ENCODE data around the gene GPR87.

GPR87 gene

DNA sequence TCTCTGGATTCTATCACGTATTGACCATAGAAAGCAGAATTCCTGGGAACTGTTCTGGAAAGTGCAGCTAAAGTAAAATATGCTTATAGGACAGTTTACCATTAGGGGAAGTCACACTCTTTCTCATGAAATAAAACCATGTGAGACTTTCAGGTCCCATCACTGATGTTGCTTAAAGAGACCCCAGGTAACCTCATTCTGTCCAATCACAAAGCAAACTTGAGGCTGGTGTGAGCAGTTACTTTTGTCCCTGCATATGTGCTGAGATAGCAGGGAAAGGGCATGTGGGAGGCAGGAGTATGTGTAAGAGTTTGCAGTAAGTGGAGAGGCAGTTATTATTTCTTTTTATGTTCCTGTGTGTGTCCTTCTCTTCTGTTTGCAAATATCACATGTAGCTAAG is 16.1 kb downstream of the GPR87 start:
- H3K36me3 ChIP-seq (ENCODE audit: control insufficient read depth, insufficient read depth, low read length): no peaks in the 10 kb centered on the region
- no peak overlapping the region for H3K4me3 ChIP-seq (ENCODE audit: low read depth, low read length)
- H3K4me1 ChIP-seq (ENCODE audit: control insufficient read depth, insufficient read depth, low read length): peaks cover 14% of the 10 kb centered on the region
- H3K9me3 ChIP-seq (ENCODE audit: control insufficient read depth, insufficient read depth, low read length): no peaks in the 10 kb centered on the region
- no peak overlapping the region for H3K9ac ChIP-seq (ENCODE audit: low read depth, low read length)
- no peaks in the 10 kb centered on the region for H3K27me3 ChIP-seq (ENCODE audit: control insufficient read depth, insufficient read depth, low read length)

DNA sequence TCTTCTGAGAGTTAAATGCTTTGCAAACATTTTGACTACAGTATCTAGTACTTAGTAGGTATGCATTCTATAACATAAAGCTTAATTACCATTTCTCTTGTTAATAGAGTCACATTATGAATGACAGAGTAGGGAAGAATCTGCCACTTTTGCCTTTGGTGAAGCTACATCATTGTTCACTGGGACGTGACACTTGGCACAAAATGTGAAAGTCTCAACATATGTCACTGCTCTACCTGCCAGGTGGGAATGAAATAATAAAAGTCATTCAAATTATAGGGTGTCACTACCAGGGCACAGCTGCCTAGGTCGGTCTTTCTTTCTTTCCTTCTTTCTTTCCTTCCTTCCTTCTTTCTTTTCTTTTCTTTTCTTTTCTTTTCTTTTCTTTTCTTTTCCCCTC is 17.6 kb downstream of the GPR87 start:
- Histone ChIP-seq H3K9ac (ENCODE audit: low read depth, low read length) (no peak overlapping the region), H3K27me3 (ENCODE audit: control insufficient read depth, insufficient read depth, low read length) (no peaks in the 10 kb centered on the region), H3K4me1 (ENCODE audit: control insufficient read depth, insufficient read depth, low read length) (peaks cover 2% of the 10 kb centered on the region), H3K4me3 (ENCODE audit: low read depth, low read length) (no peak overlapping the region), H3K36me3 (ENCODE audit: control insufficient read depth, insufficient read depth, low read length) (no peaks in the 10 kb centered on the region), H3K9me3 (ENCODE audit: control insufficient read depth, insufficient read depth, low read length) (no peaks in the 10 kb centered on the region)

- no peak overlapping the region for H3K4me3 ChIP-seq (ENCODE audit: low read depth, low read length)
- H3K9me3 ChIP-seq (ENCODE audit: control insufficient read depth, insufficient read depth, low read length): no peaks in the 10 kb centered on the region
- no peaks in the 10 kb centered on the region for H3K4me1 ChIP-seq (ENCODE audit: control insufficient read depth, insufficient read depth, low read length)
- H3K27me3 ChIP-seq (ENCODE audit: control insufficient read depth, insufficient read depth, low read length): no peaks in the 10 kb centered on the region
- H3K36me3 ChIP-seq (ENCODE audit: control insufficient read depth, insufficient read depth, low read length): no peaks in the 10 kb centered on the region
- H3K9ac ChIP-seq (ENCODE audit: low read depth, low read length): no peak overlapping the region
These were observed 19.2 kb downstream of the GPR87 start for GRCh38 chr3:151297429-151297828.

DNA sequence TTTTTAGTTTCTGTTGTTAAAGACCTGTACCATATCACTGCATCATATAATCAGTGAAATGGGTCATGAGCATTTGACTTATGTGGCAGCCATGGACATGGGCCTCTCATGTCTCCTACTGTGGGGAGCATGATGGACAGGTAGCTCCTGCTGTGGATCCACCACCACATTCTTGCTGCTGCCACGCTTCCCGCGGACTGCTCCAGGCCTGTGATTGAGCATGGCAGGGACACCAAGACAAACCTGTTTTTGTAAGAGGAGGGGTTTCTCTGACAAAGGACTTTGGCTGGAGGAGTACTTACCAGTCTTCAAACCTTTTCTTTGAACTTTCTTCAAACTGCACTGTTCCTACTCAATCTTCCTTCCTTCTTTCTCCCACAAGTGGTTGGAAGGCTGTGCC is 20.4 kb downstream of the GPR87 start:
- H3K4me1 ChIP-seq (ENCODE audit: control insufficient read depth, insufficient read depth, low read length): no peaks in the 10 kb centered on the region
- H3K9me3 ChIP-seq (ENCODE audit: control insufficient read depth, insufficient read depth, low read length): no peaks in the 10 kb centered on the region
- H3K4me3 ChIP-seq (ENCODE audit: low read depth, low read length): no peak overlapping the region
- H3K27me3 ChIP-seq (ENCODE audit: control insufficient read depth, insufficient read depth, low read length): no peaks in the 10 kb centered on the region
- no peaks in the 10 kb centered on the region for H3K36me3 ChIP-seq (ENCODE audit: control insufficient read depth, insufficient read depth, low read length)
- H3K9ac ChIP-seq (ENCODE audit: low read depth, low read length): no peak overlapping the region

DNA sequence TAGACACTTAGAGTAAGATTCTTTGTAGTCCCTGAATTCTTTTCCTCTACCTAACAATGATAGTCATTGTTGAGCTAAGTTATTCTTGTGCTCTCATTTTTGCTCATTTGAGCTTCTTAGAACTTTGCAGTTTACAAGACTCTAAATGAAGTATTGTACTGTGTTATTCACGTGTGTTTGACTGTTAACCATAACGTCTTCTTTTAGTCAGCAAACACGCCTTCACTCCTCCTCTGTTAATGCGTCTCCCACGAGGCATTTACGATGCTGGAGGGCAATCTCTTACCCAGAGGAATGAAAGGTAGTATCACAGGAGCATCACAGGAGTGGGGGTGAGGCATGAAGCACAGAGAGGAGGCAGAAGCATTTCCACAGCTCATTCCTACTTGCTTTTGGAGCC is 23.5 kb downstream of the GPR87 start:
- H3K4me1 ChIP-seq (ENCODE audit: control insufficient read depth, insufficient read depth, low read length): no peaks in the 10 kb centered on the region
- H3K9me3 ChIP-seq (ENCODE audit: control insufficient read depth, insufficient read depth, low read length): no peaks in the 10 kb centered on the region

GRCh38 chr3:151290673-151291072 is 25.9 kb downstream of the GPR87 start:
- no peak overlapping the region for H3K9ac ChIP-seq (ENCODE audit: low read depth, low read length)
- H3K4me3 ChIP-seq (ENCODE audit: low read depth, low read length): no peak overlapping the region
- peaks cover 2% of the 10 kb centered on the region for H3K4me1 ChIP-seq (ENCODE audit: control insufficient read depth, insufficient read depth, low read length)
- H3K36me3 ChIP-seq (ENCODE audit: control insufficient read depth, insufficient read depth, low read length): no peaks in the 10 kb centered on the region
- no peaks in the 10 kb centered on the region for H3K9me3 ChIP-seq (ENCODE audit: control insufficient read depth, insufficient read depth, low read length)
- H3K27me3 ChIP-seq (ENCODE audit: control insufficient read depth, insufficient read depth, low read length): no peaks in the 10 kb centered on the region

More for the DNA sequence above, 23.5 kb downstream of the GPR87 start:
- Histone ChIP-seq H3K36me3 (ENCODE audit: control insufficient read depth, insufficient read depth, low read length) (no peaks in the 10 kb centered on the region), H3K9ac (ENCODE audit: low read depth, low read length) (no peak overlapping the region), H3K4me3 (ENCODE audit: low read depth, low read length) (no peak overlapping the region), H3K27me3 (ENCODE audit: control insufficient read depth, insufficient read depth, low read length) (no peaks in the 10 kb centered on the region)

- no peaks in the 10 kb centered on the region for H3K36me3 ChIP-seq (ENCODE audit: control insufficient read depth, insufficient read depth, low read length)
- no peaks in the 10 kb centered on the region for H3K27me3 ChIP-seq (ENCODE audit: control insufficient read depth, insufficient read depth, low read length)
- peaks cover 2% of the 10 kb centered on the region for H3K4me1 ChIP-seq (ENCODE audit: control insufficient read depth, insufficient read depth, low read length)
- no peak overlapping the region for H3K9ac ChIP-seq (ENCODE audit: low read depth, low read length)
- no peak overlapping the region for H3K4me3 ChIP-seq (ENCODE audit: low read depth, low read length)
- H3K9me3 ChIP-seq (ENCODE audit: control insufficient read depth, insufficient read depth, low read length): no peaks in the 10 kb centered on the region
These were observed 27.2 kb downstream of the GPR87 start for GRCh38 chr3:151289445-151289844.

DNA sequence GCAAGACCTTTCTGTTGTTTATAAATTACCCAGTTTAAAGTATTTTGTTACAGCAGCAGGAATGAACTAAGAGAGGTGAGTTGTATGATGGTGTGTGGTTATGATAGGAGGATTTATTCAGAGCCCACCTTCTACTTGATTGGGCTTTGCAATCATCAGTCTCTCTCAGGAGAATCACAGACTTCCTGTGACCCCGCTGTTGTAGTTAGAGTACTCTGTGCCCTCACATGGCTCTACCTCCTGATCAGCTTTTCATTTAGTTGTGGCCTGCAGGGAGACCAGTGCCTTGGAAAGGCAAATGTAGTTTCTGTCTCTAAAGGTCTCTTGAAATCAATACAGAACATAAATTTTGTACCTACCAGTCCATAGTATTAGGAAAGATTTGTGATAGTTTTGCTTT is 30.7 kb downstream of the GPR87 start:
- no peak overlapping the region for H3K4me3 ChIP-seq (ENCODE audit: low read depth, low read length)
- H3K4me1 ChIP-seq (ENCODE audit: control insufficient read depth, insufficient read depth, low read length): peaks cover 2% of the 10 kb centered on the region
- no peaks in the 10 kb centered on the region for H3K27me3 ChIP-seq (ENCODE audit: control insufficient read depth, insufficient read depth, low read length)
- H3K36me3 ChIP-seq (ENCODE audit: control insufficient read depth, insufficient read depth, low read length): no peaks in the 10 kb centered on the region
- no peaks in the 10 kb centered on the region for H3K9me3 ChIP-seq (ENCODE audit: control insufficient read depth, insufficient read depth, low read length)
- H3K9ac ChIP-seq (ENCODE audit: low read depth, low read length): no peak overlapping the region

DNA sequence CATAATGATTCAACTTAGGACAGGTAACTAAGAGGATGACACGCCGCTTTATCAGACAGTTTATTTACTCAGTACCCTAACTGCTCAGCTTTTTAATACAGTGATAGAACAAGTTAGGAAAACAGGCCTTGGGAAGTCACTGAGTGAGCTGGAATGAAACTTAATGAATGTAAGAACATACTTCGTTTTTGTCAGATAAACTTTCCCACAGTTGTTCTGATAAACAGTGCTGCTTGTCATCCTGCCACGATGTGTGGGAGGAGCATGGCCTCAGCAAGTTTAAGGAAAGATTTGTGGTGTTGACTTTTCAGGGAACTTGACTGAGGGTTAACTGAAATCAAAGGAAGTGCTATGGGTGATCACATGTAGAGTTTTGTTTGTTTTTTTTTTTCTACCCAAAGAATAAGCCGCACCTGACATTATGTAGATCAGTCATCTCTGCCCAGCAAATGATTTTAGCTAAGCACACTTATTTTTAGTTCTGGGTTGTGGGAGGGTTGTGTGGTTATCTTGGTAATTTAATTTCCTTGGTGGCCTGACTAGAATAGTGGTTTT is 32.6 kb downstream of the GPR87 start:
- H3K4me1 ChIP-seq (ENCODE audit: control insufficient read depth, insufficient read depth, low read length): peaks cover 2% of the 10 kb centered on the region
- no peak overlapping the region for H3K9ac ChIP-seq (ENCODE audit: low read depth, low read length)
- no peak overlapping the region for H3K4me3 ChIP-seq (ENCODE audit: low read depth, low read length)
- no peaks in the 10 kb centered on the region for H3K9me3 ChIP-seq (ENCODE audit: control insufficient read depth, insufficient read depth, low read length)
- no peaks in the 10 kb centered on the region for H3K27me3 ChIP-seq (ENCODE audit: control insufficient read depth, insufficient read depth, low read length)
- no peaks in the 10 kb centered on the region for H3K36me3 ChIP-seq (ENCODE audit: control insufficient read depth, insufficient read depth, low read length)

DNA sequence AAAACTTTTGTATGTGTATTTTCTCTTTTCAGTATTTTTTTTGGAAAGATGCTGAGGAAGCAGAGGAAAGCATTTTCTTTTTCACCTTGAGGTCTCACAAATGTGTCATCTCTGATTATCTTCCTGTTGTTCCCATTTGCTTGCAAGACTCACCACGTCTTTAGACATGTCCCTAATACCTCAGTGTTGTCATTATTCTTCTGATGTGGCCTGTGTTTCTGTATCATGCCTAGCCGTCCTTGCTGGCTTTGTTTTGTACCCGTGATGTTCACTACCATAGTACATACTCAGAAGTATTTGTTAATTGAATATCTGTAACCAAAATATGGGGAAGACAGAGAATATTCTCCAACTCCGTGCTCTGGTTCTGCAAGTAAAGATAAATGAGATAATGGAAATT is 33.2 kb downstream of the GPR87 start:
- H3K27me3 ChIP-seq (ENCODE audit: control insufficient read depth, insufficient read depth, low read length): no peaks in the 10 kb centered on the region
- peaks cover 2% of the 10 kb centered on the region for H3K4me1 ChIP-seq (ENCODE audit: control insufficient read depth, insufficient read depth, low read length)
- H3K36me3 ChIP-seq (ENCODE audit: control insufficient read depth, insufficient read depth, low read length): no peaks in the 10 kb centered on the region
- no peak overlapping the region for H3K9ac ChIP-seq (ENCODE audit: low read depth, low read length)
- H3K4me3 ChIP-seq (ENCODE audit: low read depth, low read length): no peak overlapping the region
- H3K9me3 ChIP-seq (ENCODE audit: control insufficient read depth, insufficient read depth, low read length): no peaks in the 10 kb centered on the region

GRCh38 chr3:151282921-151283320 is 33.7 kb downstream of the GPR87 start:
- no peaks in the 10 kb centered on the region for H3K9me3 ChIP-seq (ENCODE audit: control insufficient read depth, insufficient read depth, low read length)
- peaks cover 2% of the 10 kb centered on the region for H3K4me1 ChIP-seq (ENCODE audit: control insufficient read depth, insufficient read depth, low read length)
- no peak overlapping the region for H3K9ac ChIP-seq (ENCODE audit: low read depth, low read length)
- no peaks in the 10 kb centered on the region for H3K27me3 ChIP-seq (ENCODE audit: control insufficient read depth, insufficient read depth, low read length)
- H3K4me3 ChIP-seq (ENCODE audit: low read depth, low read length): no peak overlapping the region
- no peaks in the 10 kb centered on the region for H3K36me3 ChIP-seq (ENCODE audit: control insufficient read depth, insufficient read depth, low read length)

DNA sequence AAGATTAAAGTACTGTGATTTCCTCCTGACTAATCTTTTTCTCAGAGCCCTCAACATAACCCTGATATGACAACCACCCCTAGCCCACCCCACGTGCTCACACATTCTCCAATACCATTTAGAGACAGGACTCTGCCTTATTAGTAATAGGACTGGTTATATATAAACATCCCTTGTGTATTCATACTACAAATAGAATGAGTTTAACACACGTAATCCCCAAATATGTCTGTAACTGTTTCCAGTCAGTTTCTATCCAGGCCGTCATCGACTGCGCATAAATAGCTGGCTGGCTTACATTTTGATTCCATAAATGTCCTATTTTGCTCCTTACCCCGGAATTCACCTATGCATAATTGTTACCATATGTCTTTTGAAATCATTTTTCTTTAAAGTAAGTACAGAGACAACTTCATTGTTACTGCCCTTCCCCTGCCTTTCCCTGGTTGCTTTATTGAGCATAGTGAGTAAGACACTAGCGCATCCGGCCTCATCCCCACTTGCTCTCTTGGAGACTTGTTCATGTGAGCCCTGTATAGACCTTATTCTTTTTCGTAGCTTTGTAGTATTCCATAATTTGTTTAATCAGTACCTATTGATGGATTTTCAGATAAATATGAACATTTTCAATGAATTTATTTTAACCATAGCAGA is 34.8 kb downstream of the GPR87 start:
- Histone ChIP-seq H3K9me3 (ENCODE audit: control insufficient read depth, insufficient read depth, low read length) (no peaks in the 10 kb centered on the region), H3K4me1 (ENCODE audit: control insufficient read depth, insufficient read depth, low read length) (peaks cover 2% of the 10 kb centered on the region), H3K36me3 (ENCODE audit: control insufficient read depth, insufficient read depth, low read length) (no peaks in the 10 kb centered on the region), H3K4me3 (ENCODE audit: low read depth, low read length) (no peak overlapping the region), H3K9ac (ENCODE audit: low read depth, low read length) (no peak overlapping the region), H3K27me3 (ENCODE audit: control insufficient read depth, insufficient read depth, low read length) (no peaks in the 10 kb centered on the region)

Data from iPS-15b (cell line).